ENCODE data around the gene STUB1. TPM values are rescaled to one million over a fixed set of nuclear protein-coding genes. Genes with fewer than 3 reads are reported as not detected.

Gene STUB1
- total RNA-seq, 2 donors from 2014 or later, result 53.6 to 70.4 TPM

DNA sequence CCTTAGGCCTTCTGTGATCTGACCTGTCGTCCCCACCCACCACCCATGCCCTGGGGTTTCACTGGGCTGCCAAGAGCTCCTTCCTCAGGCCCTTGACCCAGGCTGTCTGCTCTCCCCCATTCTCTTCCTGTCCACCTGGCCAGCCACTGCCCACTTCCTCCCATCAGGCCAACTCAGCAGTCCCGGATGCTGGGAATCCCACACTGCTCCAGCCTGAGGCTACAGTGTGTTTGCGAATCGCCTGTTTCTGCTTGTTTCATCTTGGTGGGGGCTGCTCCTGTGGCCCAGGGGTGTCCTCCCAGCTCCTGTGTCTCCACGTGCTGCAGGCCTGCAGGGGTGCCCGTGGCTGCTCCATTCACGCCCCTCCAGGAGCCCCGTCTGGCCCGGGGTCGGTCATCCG, 33.9 kb downstream of the STUB1 start:
- ATAC-seq (replicated peaks in 1 of 2) (no peak), DNase-seq (no peak)
- Mint-ChIP-seq H3K4me1 (ENCODE audit: low read depth) (peaks cover 15% of the 10 kb centered on the region), H3K9me3 (no peaks in the 10 kb centered on the region), H3K27me3 (ENCODE audit: low read depth) (peaks cover 7% of the 10 kb centered on the region), H3K27ac (no peak overlapping the region), H3K4me3 (peak overlapping the region in 1 of 2 donors; percentile 27), H3K36me3 (ENCODE audit: insufficient read depth in 2 of 2) (no peaks in the 10 kb centered on the region)

GRCh38 chr16:714558-715476, 34.6 kb downstream of the STUB1 start, which contains the start of gene METRN:
METRN (plus strand) TSS chr16:715118; CDS start chr16:715290, 172 bp downstream.
- H3K4me3 Mint-ChIP-seq, result peak within 1 kb of the TSS; percentile 58 to 70
- peaks cover 23% of the 10 kb centered on the region for H3K4me1 Mint-ChIP-seq (ENCODE audit: low read depth)
- H3K27ac Mint-ChIP-seq, result no peak within 1 kb of the TSS
- DNase-seq (peak; percentile 94 to 96), ATAC-seq (replicated peaks in 1 of 2) (peak; percentile 86 to 87)
- H3K36me3 Mint-ChIP-seq (ENCODE audit: insufficient read depth in 2 of 2), result no peaks in the 10 kb centered on the region
- H3K27me3 Mint-ChIP-seq (ENCODE audit: low read depth), result peaks cover 7% of the 10 kb centered on the region
- H3K9me3 Mint-ChIP-seq, result no peaks in the 10 kb centered on the region

DNA sequence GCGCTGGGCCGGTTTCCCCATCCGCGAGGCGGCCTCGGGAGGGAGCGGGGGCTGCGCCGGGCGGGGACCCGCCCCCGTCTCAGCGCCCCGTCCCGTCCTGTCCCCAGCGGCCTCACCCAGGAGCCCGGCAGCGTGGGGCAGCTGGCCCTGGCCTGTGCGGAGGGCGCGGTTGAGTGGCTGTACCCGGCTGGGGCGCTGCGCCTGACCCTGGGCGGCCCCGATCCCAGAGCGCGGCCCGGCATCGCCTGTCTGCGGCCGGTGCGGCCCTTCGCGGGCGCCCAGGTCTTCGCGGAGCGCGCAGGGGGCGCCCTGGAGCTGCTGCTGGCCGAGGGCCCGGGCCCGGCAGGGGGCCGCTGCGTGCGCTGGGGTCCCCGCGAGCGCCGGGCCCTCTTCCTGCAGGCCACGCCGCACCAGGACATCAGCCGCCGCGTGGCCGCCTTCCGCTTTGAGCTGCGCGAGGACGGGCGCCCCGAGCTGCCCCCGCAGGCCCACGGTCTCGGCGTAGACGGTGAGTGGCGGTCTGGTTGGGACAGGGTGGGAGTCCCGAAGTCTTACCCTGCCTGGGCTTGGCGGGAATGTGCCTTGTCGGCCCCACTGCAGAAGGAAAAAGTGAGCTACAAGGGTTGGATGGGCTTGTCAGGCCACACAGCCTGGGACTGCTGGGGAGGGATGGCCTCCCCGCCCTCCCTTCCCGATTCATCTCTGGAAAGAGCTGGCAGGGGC, 35.4 kb downstream of the STUB1 start:
- DNase-seq (peak; percentile 42 to 45), ATAC-seq (replicated peaks in 1 of 2) (peak; percentile 23 to 28)
- Mint-ChIP-seq H3K27ac (no peak overlapping the region), H3K4me3 (peak overlapping the region; percentile 58 to 70), H3K9me3 (no peaks in the 10 kb centered on the region), H3K36me3 (ENCODE audit: insufficient read depth in 2 of 2) (no peaks in the 10 kb centered on the region), H3K27me3 (ENCODE audit: low read depth) (peaks cover 7% of the 10 kb centered on the region), H3K4me1 (ENCODE audit: low read depth) (peaks cover 28% of the 10 kb centered on the region)

DNA sequence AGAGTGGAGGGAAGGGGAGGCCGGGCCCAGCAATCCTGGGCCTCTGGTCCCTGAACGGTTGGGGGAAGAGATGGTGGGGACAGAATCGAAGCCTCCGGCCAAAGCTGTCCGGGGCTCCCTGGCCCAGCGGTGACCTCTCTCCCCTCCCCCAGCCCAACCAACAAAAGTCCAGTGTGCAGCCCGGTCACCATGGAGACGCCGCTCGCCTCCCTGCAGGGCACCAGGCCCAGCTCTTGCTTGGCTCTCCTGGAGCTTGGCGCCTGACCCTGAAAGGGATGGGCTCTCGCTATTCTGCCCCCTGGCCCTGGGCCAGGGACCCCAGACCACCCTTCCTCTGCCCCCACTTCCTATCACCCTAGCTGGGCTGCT, 36.0 kb downstream of the STUB1 start:
- peaks cover 7% of the 10 kb centered on the region for H3K27me3 Mint-ChIP-seq (ENCODE audit: low read depth)
- peak overlapping the region; percentile 65 to 70 for H3K4me3 Mint-ChIP-seq
- H3K27ac Mint-ChIP-seq, result no peak overlapping the region
- no peaks in the 10 kb centered on the region for H3K36me3 Mint-ChIP-seq (ENCODE audit: insufficient read depth in 2 of 2)
- H3K4me1 Mint-ChIP-seq (ENCODE audit: low read depth), result peaks cover 28% of the 10 kb centered on the region
- ATAC-seq (replicated peaks in 1 of 2) (no peak), DNase-seq (no peak)
- no peaks in the 10 kb centered on the region for H3K9me3 Mint-ChIP-seq

- H3K9me3 Mint-ChIP-seq, result no peaks in the 10 kb centered on the region
- H3K4me3 Mint-ChIP-seq, result peak overlapping the region; percentile 17 to 70
- H3K27ac Mint-ChIP-seq, result no peak overlapping the region
- ATAC-seq (replicated peaks in 1 of 2) (no peak), DNase-seq (no peak)
- H3K36me3 Mint-ChIP-seq (ENCODE audit: insufficient read depth in 2 of 2), result no peaks in the 10 kb centered on the region
- H3K27me3 Mint-ChIP-seq (ENCODE audit: low read depth), result peaks cover 7% of the 10 kb centered on the region
- peaks cover 28% of the 10 kb centered on the region for H3K4me1 Mint-ChIP-seq (ENCODE audit: low read depth)
Observed at GRCh38 chr16:716768-717325, 36.6 kb downstream of the STUB1 start.

DNA sequence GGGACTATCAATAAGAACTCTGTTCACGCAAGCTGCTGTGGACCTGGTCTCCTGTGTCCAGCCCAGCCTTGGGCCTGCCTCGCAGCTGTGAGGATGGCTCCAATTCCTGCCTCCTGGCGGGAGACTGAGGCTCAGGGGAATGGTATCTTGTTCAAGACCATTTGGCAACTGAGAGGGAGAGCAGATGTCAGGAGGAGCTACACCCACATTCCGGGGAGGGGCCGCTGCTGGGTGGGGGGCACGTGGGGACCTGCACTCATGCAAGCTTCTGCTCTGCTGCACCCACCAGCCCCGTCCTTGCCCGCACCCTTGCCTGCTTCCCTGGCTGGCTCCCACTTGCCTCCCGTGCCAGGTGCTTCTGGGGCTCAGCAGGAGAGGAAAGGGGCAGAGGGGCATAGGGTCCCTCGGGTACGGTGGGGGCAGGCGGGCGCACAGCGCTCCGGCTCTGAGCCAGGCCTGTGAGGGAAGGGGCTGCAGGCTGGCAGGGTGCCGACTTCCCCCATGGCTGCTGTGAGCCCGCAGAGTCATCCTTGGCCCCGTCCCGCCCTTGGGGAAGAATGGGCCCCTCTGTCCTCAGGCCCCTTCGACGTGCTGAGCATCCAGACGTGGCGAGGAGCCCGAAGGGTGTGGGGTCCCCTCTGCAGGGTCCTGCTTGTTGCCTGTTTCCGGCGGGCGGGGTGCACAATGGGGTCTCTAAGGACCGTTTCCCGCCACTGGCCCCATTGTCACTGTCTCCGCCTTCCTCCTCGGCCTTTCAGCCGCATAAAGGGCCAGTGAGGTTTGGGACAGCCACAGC, 37.4 kb downstream of the STUB1 start:
- Mint-ChIP-seq H3K27me3 (ENCODE audit: low read depth) (peaks cover 4% of the 10 kb centered on the region), H3K9me3 (no peaks in the 10 kb centered on the region), H3K27ac (no peak overlapping the region), H3K4me3 (no peak overlapping the region), H3K36me3 (ENCODE audit: insufficient read depth in 2 of 2) (no peaks in the 10 kb centered on the region), H3K4me1 (ENCODE audit: low read depth) (peaks cover 28% of the 10 kb centered on the region)
- no peak for ATAC-seq (replicated peaks in 1 of 2)
- DNase-seq, result no peak

GRCh38 chr16:718389-718788, 38.2 kb downstream of the STUB1 start:
- ATAC-seq (replicated peaks in 1 of 2), result no peak
- Mint-ChIP-seq H3K4me3 (no peak overlapping the region), H3K27me3 (ENCODE audit: low read depth) (no peaks in the 10 kb centered on the region), H3K9me3 (no peaks in the 10 kb centered on the region), H3K4me1 (ENCODE audit: low read depth) (peaks cover 29% of the 10 kb centered on the region), H3K27ac (no peak overlapping the region), H3K36me3 (ENCODE audit: insufficient read depth in 2 of 2) (no peaks in the 10 kb centered on the region)
- DNase-seq, result no peak

- no peak for ATAC-seq (replicated peaks in 1 of 2)
Observed at GRCh38 chr16:718922-719321, 38.7 kb downstream of the STUB1 start.

GRCh38 chr16:719815-720446, 39.7 kb downstream of the STUB1 start:
- ATAC-seq (replicated peaks in 1 of 2), result no peak
- Mint-ChIP-seq H3K36me3 (ENCODE audit: insufficient read depth in 2 of 2) (no peaks in the 10 kb centered on the region), H3K27ac (no peak overlapping the region), H3K27me3 (ENCODE audit: low read depth) (no peaks in the 10 kb centered on the region), H3K9me3 (no peaks in the 10 kb centered on the region), H3K4me3 (peak overlapping the region; percentile 87 to 91), H3K4me1 (ENCODE audit: low read depth) (peaks cover 29% of the 10 kb centered on the region)
- DNase-seq, result no peak

More at GRCh38 chr16:718922-719321, 38.7 kb downstream of the STUB1 start:
- no peak for DNase-seq
- Mint-ChIP-seq H3K9me3 (no peaks in the 10 kb centered on the region), H3K27ac (no peak overlapping the region), H3K27me3 (ENCODE audit: low read depth) (no peaks in the 10 kb centered on the region), H3K4me1 (ENCODE audit: low read depth) (peaks cover 29% of the 10 kb centered on the region), H3K36me3 (ENCODE audit: insufficient read depth in 2 of 2) (no peaks in the 10 kb centered on the region), H3K4me3 (peak overlapping the region; percentile 87 to 91)

DNA sequence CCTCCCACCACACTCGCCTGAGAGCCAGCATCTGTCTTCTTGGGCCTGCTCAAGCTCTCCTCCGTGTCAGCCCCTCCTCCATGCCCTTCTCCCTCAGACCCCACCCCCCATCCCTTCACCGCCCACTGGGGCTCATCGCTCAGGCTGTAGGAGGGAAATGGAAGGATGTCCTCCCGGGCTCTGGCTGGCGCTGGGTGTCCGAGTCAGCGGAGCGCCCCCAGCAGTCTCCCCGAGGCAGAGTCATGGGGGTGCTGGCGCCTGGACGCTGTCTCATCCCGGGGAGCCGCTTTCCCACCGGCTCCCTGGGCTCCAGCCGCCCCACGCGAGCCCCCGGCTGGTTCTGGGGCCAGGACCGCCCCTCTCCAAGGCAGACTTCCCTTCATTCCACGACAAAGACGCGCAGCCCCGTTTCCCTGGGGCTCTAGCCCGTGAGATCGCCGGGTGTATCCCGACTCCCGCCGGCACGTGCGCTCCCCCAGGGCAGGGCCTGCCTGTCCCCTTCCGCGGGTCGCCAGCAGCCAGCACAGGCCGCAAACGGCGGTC, 40.3 kb downstream of the STUB1 start:
- Mint-ChIP-seq H3K36me3 (ENCODE audit: insufficient read depth in 2 of 2) (no peaks in the 10 kb centered on the region), H3K27ac (no peak overlapping the region), H3K4me1 (ENCODE audit: low read depth) (peaks cover 29% of the 10 kb centered on the region), H3K4me3 (peak overlapping the region; percentile 87 to 91), H3K27me3 (ENCODE audit: low read depth) (no peaks in the 10 kb centered on the region), H3K9me3 (no peaks in the 10 kb centered on the region)
- ATAC-seq (replicated peaks in 1 of 2) (peak; percentile 17 to 27), DNase-seq (peak; percentile 41 to 49)

GRCh38 chr16:720990-721764, 41.0 kb downstream of the STUB1 start, which contains the start of gene ANTKMT:
ANTKMT (plus strand) TSS chr16:721146; CDS start chr16:721275, 129 bp downstream.
- Mint-ChIP-seq H3K4me1 (ENCODE audit: low read depth) (peaks cover 29% of the 10 kb centered on the region), H3K27me3 (ENCODE audit: low read depth) (no peaks in the 10 kb centered on the region), H3K27ac (no peak within 1 kb of the TSS), H3K4me3 (peak within 1 kb of the TSS; percentile 87 to 91), H3K36me3 (ENCODE audit: insufficient read depth in 2 of 2) (no peaks in the 10 kb centered on the region), H3K9me3 (no peaks in the 10 kb centered on the region)
- peak; percentile 87 for DNase-seq
- ATAC-seq (replicated peaks in 1 of 2), result peak; percentile 82 to 83
